ENCODE measurements around the gene LRG1.

The LRG1 gene

GRCh38 chr19:4533334-4533733, 6.5 kb downstream of the LRG1 start:
- no peak for TF ChIP-seq SIN3A (IDR thresholded peaks at IDR 0.05; ENCODE audit: borderline replicate concordance, insufficient read depth, low read length)

- TF ChIP-seq FOXP2 (optimal IDR thresholded peaks at IDR 0.05; ENCODE audit: borderline replicate concordance, extremely low read depth, extremely low read length, insufficient read depth) (no peak), POLR2AphosphoS5 (IDR thresholded peaks at IDR 0.05; ENCODE audit: low read depth, low read length) (no peak), TAF1 (IDR thresholded peaks at IDR 0.05; ENCODE audit: borderline replicate concordance, insufficient read depth, low read length) (no peak), REST (IDR thresholded peaks at IDR 0.05; ENCODE audit: insufficient read depth in 1 of 2, low read depth in 2 of 2, low read length in 2 of 2) (no peak), SIN3A (IDR thresholded peaks at IDR 0.05; ENCODE audit: borderline replicate concordance, insufficient read depth, low read length) (no peak)
Observed at GRCh38 chr19:4531562-4532165, 8.2 kb downstream of the LRG1 start.

GRCh38 chr19:4529924-4530522, 9.8 kb downstream of the LRG1 start:
- TF ChIP-seq REST (IDR thresholded peaks at IDR 0.05; ENCODE audit: insufficient read depth in 1 of 2, low read depth in 2 of 2, low read length in 2 of 2) (no peak), SIN3A (IDR thresholded peaks at IDR 0.05; ENCODE audit: borderline replicate concordance, insufficient read depth, low read length) (no peak), TAF1 (IDR thresholded peaks at IDR 0.05; ENCODE audit: borderline replicate concordance, insufficient read depth, low read length) (no peak), POLR2AphosphoS5 (IDR thresholded peaks at IDR 0.05; ENCODE audit: low read depth, low read length) (no peak), FOXP2 (optimal IDR thresholded peaks at IDR 0.05; ENCODE audit: borderline replicate concordance, extremely low read depth, extremely low read length, insufficient read depth) (no peak)

GRCh38 chr19:4528843-4529242, 11.0 kb downstream of the LRG1 start:
- no peak for TF ChIP-seq REST (IDR thresholded peaks at IDR 0.05; ENCODE audit: insufficient read depth in 1 of 2, low read depth in 2 of 2, low read length in 2 of 2)
- no peak for TF ChIP-seq POLR2AphosphoS5 (IDR thresholded peaks at IDR 0.05; ENCODE audit: low read depth, low read length)
- no peak for TF ChIP-seq TAF1 (IDR thresholded peaks at IDR 0.05; ENCODE audit: borderline replicate concordance, insufficient read depth, low read length)
- no peak for TF ChIP-seq SIN3A (IDR thresholded peaks at IDR 0.05; ENCODE audit: borderline replicate concordance, insufficient read depth, low read length)
- no peak for TF ChIP-seq FOXP2 (optimal IDR thresholded peaks at IDR 0.05; ENCODE audit: borderline replicate concordance, extremely low read depth, extremely low read length, insufficient read depth)

- TF ChIP-seq POLR2AphosphoS5 (IDR thresholded peaks at IDR 0.05; ENCODE audit: low read depth, low read length) (no peak), SIN3A (IDR thresholded peaks at IDR 0.05; ENCODE audit: borderline replicate concordance, insufficient read depth, low read length) (no peak), TAF1 (IDR thresholded peaks at IDR 0.05; ENCODE audit: borderline replicate concordance, insufficient read depth, low read length) (no peak), REST (IDR thresholded peaks at IDR 0.05; ENCODE audit: insufficient read depth in 1 of 2, low read depth in 2 of 2, low read length in 2 of 2) (no peak), FOXP2 (optimal IDR thresholded peaks at IDR 0.05; ENCODE audit: borderline replicate concordance, extremely low read depth, extremely low read length, insufficient read depth) (no peak)
Observed at GRCh38 chr19:4525563-4526002, 14.3 kb downstream of the LRG1 start.

Data from PFSK-1 (cell line).